ENCODE data around the gene DPP10.

DPP10 gene

DNA sequence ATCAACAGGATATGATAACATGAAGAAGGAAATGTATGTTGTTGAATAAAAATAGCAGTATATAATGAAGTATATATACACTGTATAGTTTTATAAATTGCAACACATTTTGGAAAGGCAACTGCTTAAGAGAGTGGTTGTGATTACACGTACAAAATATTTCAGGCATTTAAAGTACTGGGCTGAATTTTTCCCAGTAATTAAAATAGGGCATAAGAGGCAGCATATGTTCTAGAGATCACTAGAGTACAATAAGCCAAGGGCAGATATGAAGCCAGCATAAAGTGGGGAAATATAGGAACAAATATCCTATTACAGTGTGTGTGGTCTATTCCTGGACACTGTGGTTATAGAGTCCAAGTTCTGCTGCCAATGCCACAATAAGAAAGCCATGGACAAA is 14.1 kb downstream of the DPP10 start:
- Histone ChIP-seq H3K27me3 (ENCODE audit: insufficient read depth, low read length, poor library complexity) (no peaks in the 10 kb centered on the region), H3K9me3 (ENCODE audit: insufficient read depth, low read length, severe bottlenecking) (no peaks in the 10 kb centered on the region), H3K4me3 (ENCODE audit: low read depth in 1 of 2, low read length in 2 of 2) (no peak overlapping the region), H2AFZ (ENCODE audit: low read depth, low read length) (no peak overlapping the region), H3K27ac (ENCODE audit: low read length) (no peak overlapping the region), H3K36me3 (ENCODE audit: insufficient read depth, low read length) (no peaks in the 10 kb centered on the region), H3K4me2 (ENCODE audit: insufficient read depth, low read length) (no peak overlapping the region), H3K9ac (ENCODE audit: low read depth, low read length) (no peak overlapping the region), H4K20me1 (ENCODE audit: insufficient read depth, low read length) (no peaks in the 10 kb centered on the region), H3K79me2 (ENCODE audit: insufficient read depth, low read length) (no peaks in the 10 kb centered on the region), H3K4me1 (ENCODE audit: insufficient read depth, low read length) (no peaks in the 10 kb centered on the region)
- DNase-seq: no peak
- no peak for TF ChIP-seq EZH2 (IDR thresholded peaks at IDR 0.05; ENCODE audit: borderline replicate concordance, low read depth, low read length, severe bottlenecking)
- TF ChIP-seq CTCF (IDR thresholded peaks at IDR 0.05; ENCODE audit: borderline replicate concordance, extremely low read depth, low read length, poor library complexity, severe bottlenecking): no peak
- no peak for ATAC-seq (ENCODE audit: insufficient read depth, low read depth)

DNA sequence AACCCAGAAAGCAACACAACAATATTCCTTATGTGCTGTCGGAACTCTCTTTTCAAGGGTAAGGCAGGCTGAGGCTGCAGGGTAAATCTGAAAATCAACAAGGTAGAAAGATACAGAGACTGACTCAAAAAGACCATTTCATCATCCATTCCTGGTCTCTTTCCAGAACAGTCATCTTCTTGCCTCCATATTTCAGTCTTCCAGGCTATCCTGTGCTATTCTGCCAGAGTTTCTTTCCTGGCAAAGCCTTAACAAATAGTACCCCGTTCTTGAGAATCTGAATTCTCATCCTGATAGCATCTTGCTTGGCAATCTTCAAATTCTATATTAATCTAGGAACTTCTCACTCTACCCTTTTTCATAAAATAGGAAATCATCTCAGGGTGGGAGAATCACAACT is 15.5 kb downstream of the DPP10 start:
- Histone ChIP-seq H3K4me2 (ENCODE audit: insufficient read depth, low read length) (no peak overlapping the region), H3K9ac (ENCODE audit: low read depth, low read length) (no peak overlapping the region), H3K4me3 (ENCODE audit: low read depth in 1 of 2, low read length in 2 of 2) (no peak overlapping the region), H2AFZ (ENCODE audit: low read depth, low read length) (no peak overlapping the region), H3K9me3 (ENCODE audit: insufficient read depth, low read length, severe bottlenecking) (no peaks in the 10 kb centered on the region), H3K36me3 (ENCODE audit: insufficient read depth, low read length) (no peaks in the 10 kb centered on the region), H3K27ac (ENCODE audit: low read length) (no peak overlapping the region), H3K27me3 (ENCODE audit: insufficient read depth, low read length, poor library complexity) (no peaks in the 10 kb centered on the region), H4K20me1 (ENCODE audit: insufficient read depth, low read length) (no peaks in the 10 kb centered on the region), H3K79me2 (ENCODE audit: insufficient read depth, low read length) (no peaks in the 10 kb centered on the region), H3K4me1 (ENCODE audit: insufficient read depth, low read length) (no peaks in the 10 kb centered on the region)
- DNase-seq: no peak
- TF ChIP-seq CTCF (IDR thresholded peaks at IDR 0.05; ENCODE audit: borderline replicate concordance, extremely low read depth, low read length, poor library complexity, severe bottlenecking): no peak
- TF ChIP-seq EZH2 (IDR thresholded peaks at IDR 0.05; ENCODE audit: borderline replicate concordance, low read depth, low read length, severe bottlenecking): no peak
- ATAC-seq (ENCODE audit: insufficient read depth, low read depth): no peak

- no peaks in the 10 kb centered on the region for H3K9me3 ChIP-seq (ENCODE audit: insufficient read depth, low read length, severe bottlenecking)
- no peaks in the 10 kb centered on the region for H3K27me3 ChIP-seq (ENCODE audit: insufficient read depth, low read length, poor library complexity)
- H2AFZ ChIP-seq (ENCODE audit: low read depth, low read length): no peak overlapping the region
- no peaks in the 10 kb centered on the region for H3K36me3 ChIP-seq (ENCODE audit: insufficient read depth, low read length)
- no peak overlapping the region for H3K27ac ChIP-seq (ENCODE audit: low read length)
- H4K20me1 ChIP-seq (ENCODE audit: insufficient read depth, low read length): no peaks in the 10 kb centered on the region
- H3K4me1 ChIP-seq (ENCODE audit: insufficient read depth, low read length): no peaks in the 10 kb centered on the region
- no peak overlapping the region for H3K9ac ChIP-seq (ENCODE audit: low read depth, low read length)
- H3K79me2 ChIP-seq (ENCODE audit: insufficient read depth, low read length): no peaks in the 10 kb centered on the region
- H3K4me2 ChIP-seq (ENCODE audit: insufficient read depth, low read length): no peak overlapping the region
- DNase-seq (no peak), ATAC-seq (ENCODE audit: insufficient read depth, low read depth) (no peak)
- TF ChIP-seq EZH2 (IDR thresholded peaks at IDR 0.05; ENCODE audit: borderline replicate concordance, low read depth, low read length, severe bottlenecking): no peak
- no peak for TF ChIP-seq CTCF (IDR thresholded peaks at IDR 0.05; ENCODE audit: borderline replicate concordance, extremely low read depth, low read length, poor library complexity, severe bottlenecking)
- no peak overlapping the region for H3K4me3 ChIP-seq (ENCODE audit: low read depth in 1 of 2, low read length in 2 of 2)
Observed at GRCh38 chr2:114461116-114461515, 18.7 kb downstream of the DPP10 start.

All from DND-41 (cell line).